Prostate gland (tissue), 2 donors: ENCODE measurements around the gene CARD9. TPM values are rescaled to one million over a fixed set of nuclear protein-coding genes. Genes with fewer than 3 reads are reported as not detected.
A peak's percentile ranks its signal among the peaks of the same experiment; 100 is the strongest.

Experiments used
- DNase-seq: peaks from one replicate; pipeline ENCODE4 v3.0.0-alpha.2; 2019; ENCODE audit warnings: low spot score
- H3K27ac ChIP-seq, 2 donors: fragments of 200-600 bp; sonication (generic); 2 replicates each; pipeline ENCODE4 v1.5.1; 2017 to 2019
- H3K27me3 ChIP-seq: fragments of 200-600 bp; sonication (generic); replicated peaks from 2 replicates; pipeline ENCODE4 v1.5.1; 2019; ENCODE audit not compliant: insufficient read depth
- H3K36me3 ChIP-seq, 2 donors: fragments of 200-600 bp; sonication (generic); 1 replicate in 1 of 2; 2 replicates in 1 of 2; pipeline versions ENCODE4 v1.5.1 to v1.8.1; 2017 to 2019
- H3K4me1 ChIP-seq: fragments of 200-600 bp; sonication (generic); replicated peaks from 2 replicates; pipeline ENCODE4 v1.5.1; 2019
- H3K4me3 ChIP-seq, 2 donors: fragments of 200-600 bp; sonication (generic); 2 replicates each; pipeline ENCODE4 v1.5.1; 2017 to 2019
- H3K9me3 ChIP-seq: fragments of 200-600 bp; sonication (generic); 2 replicates; pipeline ENCODE4 v1.5.1; 2017
- CTCF ChIP-seq, 4 experiments: fragments of 200-600 bp in 2 of 4; fragments of 450-650 bp in 2 of 4; sonication (generic) in 2 of 4; IDR thresholded peaks; 1 replicate in 3 of 4; 2 replicates in 1 of 4; pipeline ENCODE4 v1.5.1; 2016 to 2019; ENCODE audit warnings: antibody characterized with exemption in 4 of 4, mild to moderate bottlenecking in 2 of 4, moderate library complexity in 2 of 4
- POLR2A ChIP-seq: fragments of 450-650 bp; IDR thresholded peaks from one replicate; pipeline ENCODE4 v1.6.1; 2016; ENCODE audit warnings: antibody characterized with exemption, mild to moderate bottlenecking
- POLR2AphosphoS5 ChIP-seq: sonication (generic); formaldehyde crosslinking; IDR thresholded peaks from one replicate; pipeline ENCODE4 v1.6.1; 2017; ENCODE audit warnings: antibody characterized with exemption
- WGBS: methylation state at CpG from one replicate; pipeline ENCODE4 v1.1.5; 2018; 5-methylcytosine and 5-hydroxymethylcytosine counted together
- intact Hi-C: fragments of 100-400 bp; cut with DNase I; formaldehyde crosslinking; loops from one replicate; pipeline ENCODE4 v1.14.2; 2022
- total RNA-seq, 2 donors: library from RNA; depleted of rRNA; stranded (reverse); fragments of >200 nt; gene quantifications; one replicate each; pipeline ENCODE4 v1.1.0, GENCODE V29; 2016

The CARD9 gene
- total RNA-seq, 2 donors from 2014 or later, result 1.5 to 3.4 TPM

- Histone ChIP-seq H3K4me1 (no peaks in the 10 kb centered on the region), H3K27me3 (no peaks in the 10 kb centered on the region), H3K27ac (peak overlapping the region in 1 of 2 donors; percentile 37), H3K9me3 (no peaks in the 10 kb centered on the region), H3K4me3 (no peak overlapping the region), H3K36me3 (peaks cover 0 to 5% of the 10 kb centered on the region in 2 donors)
- DNase-seq, result no peak
- TF ChIP-seq CTCF (IDR thresholded peaks at IDR 0.05) (no peak), POLR2A (no peak), POLR2AphosphoS5 (no peak)
- WGBS, result 69% methylated on average over 10 of the region's 10 CpGs
- intact Hi-C loops, result no loop called here
Measured at GRCh38 chr9:136341769-136342168, 31.7 kb downstream of the CARD9 start.

GRCh38 chr9:136341042-136341655 lies 32.3 kb downstream of the CARD9 start:
- H3K27ac ChIP-seq, result no peak overlapping the region
- no peak for DNase-seq

GRCh38 chr9:136340356-136341041 lies 33.0 kb downstream of the CARD9 start:
- Histone ChIP-seq H3K27me3 (no peaks in the 10 kb centered on the region), H3K36me3 (peaks cover 0 to 5% of the 10 kb centered on the region in 2 donors), H3K9me3 (no peaks in the 10 kb centered on the region), H3K4me1 (no peaks in the 10 kb centered on the region), H3K4me3 (no peak overlapping the region), H3K27ac (no peak overlapping the region)
- DNase-seq, result no peak
- intact Hi-C loops, result no loop called here
- no peak for TF ChIP-seq POLR2A
- TF ChIP-seq POLR2AphosphoS5, result no peak
- TF ChIP-seq CTCF (IDR thresholded peaks at IDR 0.05), result no peak
- 91% methylated on average over 28 of the region's 28 CpGs for WGBS

More at GRCh38 chr9:136341042-136341655, 32.3 kb downstream of the CARD9 start:
- Histone ChIP-seq H3K4me1 (no peaks in the 10 kb centered on the region), H3K36me3 (peaks cover 0 to 5% of the 10 kb centered on the region in 2 donors), H3K9me3 (no peaks in the 10 kb centered on the region), H3K4me3 (no peak overlapping the region), H3K27me3 (no peaks in the 10 kb centered on the region)
- TF ChIP-seq POLR2A (no peak), CTCF (IDR thresholded peaks at IDR 0.05) (no peak), POLR2AphosphoS5 (no peak)
- 84% methylated on average over 10 of the region's 18 CpGs for WGBS
- intact Hi-C loops, result no loop called here

- Histone ChIP-seq H3K4me1 (no peaks in the 10 kb centered on the region), H3K27me3 (no peaks in the 10 kb centered on the region), H3K27ac (no peak overlapping the region), H3K9me3 (no peaks in the 10 kb centered on the region), H3K36me3 (peaks cover 0 to 5% of the 10 kb centered on the region in 2 donors), H3K4me3 (no peak overlapping the region)
- 93% methylated on average over 12 of the region's 12 CpGs for WGBS
- intact Hi-C loops, result no loop called here
- DNase-seq, result no peak
- TF ChIP-seq POLR2AphosphoS5, result no peak
- TF ChIP-seq POLR2A, result no peak
- no peak for TF ChIP-seq CTCF (IDR thresholded peaks at IDR 0.05)
Measured at GRCh38 chr9:136339958-136340310, 33.5 kb downstream of the CARD9 start.
